GM12865 (cell line): ENCODE results near the gene COMT.

ENCODE experiments used
- DNase-seq: peaks from one replicate; pipeline ENCODE4 v3.0.0; 2010; ENCODE audit warnings: low read depth
- H3K4me3 ChIP-seq: 2 replicates; pipeline ENCODE4 v1.5.1; 2011; ENCODE audit warnings: mild to moderate bottlenecking, low read depth, low read length, control low read depth
- CTCF ChIP-seq: IDR thresholded peaks from 2 replicates; pipeline ENCODE4 v1.5.1; 2011; ENCODE audit warnings: low read length, control low read depth, low read depth, inconsistent platforms; ENCODE audit not compliant: insufficient read depth; ENCODE audit errors: missing control alignments

COMT gene

GRCh38 chr22:19969141-19969928 lies 27.8 kb downstream of the COMT start:
- no peak for TF ChIP-seq CTCF
- H3K4me3 ChIP-seq, result no peak overlapping the region
- DNase-seq, result no peak

- no peak for DNase-seq
- no peak overlapping the region for H3K4me3 ChIP-seq
- no peak for TF ChIP-seq CTCF
Observed at GRCh38 chr22:19970031-19970478, 28.5 kb downstream of the COMT start.

DNA sequence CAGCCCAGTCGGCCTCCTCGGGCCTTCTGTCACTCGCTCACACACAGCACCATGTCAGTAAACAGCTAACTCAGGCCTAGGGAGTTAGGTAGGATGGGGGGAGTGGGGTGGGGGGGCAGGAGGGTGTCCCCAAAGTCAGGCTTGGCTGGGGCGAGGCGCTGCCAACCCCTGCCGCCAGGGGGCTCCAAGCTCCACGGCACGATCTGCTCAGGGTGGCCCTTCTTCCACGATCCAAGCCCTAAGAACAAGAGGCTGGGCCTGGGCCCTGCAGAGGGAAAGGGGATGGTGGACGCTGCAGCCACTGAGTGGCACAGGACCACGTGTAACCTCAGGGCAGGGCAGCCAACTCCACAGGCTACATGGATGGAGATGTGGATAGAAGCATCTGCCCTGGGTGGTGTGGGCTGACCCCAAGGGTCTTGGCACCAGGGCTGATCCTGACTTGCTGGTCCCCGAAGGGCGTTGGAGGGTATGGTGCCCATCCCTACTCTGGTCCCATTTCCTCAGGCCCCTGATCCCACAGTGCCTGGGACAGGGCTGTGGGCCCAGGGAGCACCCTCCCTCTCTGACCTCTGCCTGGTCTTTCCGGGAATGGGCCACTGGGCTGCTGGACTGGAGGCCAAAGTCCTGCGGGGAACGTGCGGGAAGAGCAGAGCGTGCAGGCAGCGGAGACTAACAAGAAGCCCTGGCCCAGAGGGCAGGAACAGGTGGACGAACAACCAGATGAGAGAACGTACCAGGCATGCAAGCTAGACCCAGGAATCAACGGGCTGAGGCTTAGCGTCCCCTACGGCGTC lies 29.1 kb downstream of the COMT start:
- H3K4me3 ChIP-seq, result no peak overlapping the region
- peak; percentile 99 for TF ChIP-seq CTCF
- DNase-seq, result peak; percentile 74

GRCh38 chr22:19971276-19972124 lies 29.9 kb downstream of the COMT start:
- no peak for DNase-seq
- no peak overlapping the region for H3K4me3 ChIP-seq
- TF ChIP-seq CTCF, result no peak

DNA sequence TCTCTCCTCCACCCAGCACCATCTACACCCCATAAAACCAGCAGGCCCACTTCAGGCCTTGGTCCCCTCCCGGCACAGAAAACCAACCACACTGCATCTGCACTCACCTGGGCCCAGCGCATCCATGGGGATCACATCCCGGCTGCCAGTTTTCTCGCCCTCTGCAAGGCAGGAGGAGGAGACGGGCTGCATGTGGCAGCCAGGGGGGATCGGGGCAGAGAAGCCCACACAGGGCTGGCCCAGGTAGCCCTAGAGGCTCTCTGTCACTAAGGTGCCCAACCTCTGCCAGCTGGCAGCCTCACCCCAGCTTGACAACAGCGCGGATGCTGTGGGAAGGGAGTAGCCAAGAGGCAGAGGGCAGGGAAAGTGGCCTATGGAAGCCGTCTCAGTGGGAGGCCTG lies 30.7 kb downstream of the COMT start:
- TF ChIP-seq CTCF, result no peak
- DNase-seq, result no peak
- no peak overlapping the region for H3K4me3 ChIP-seq

DNA sequence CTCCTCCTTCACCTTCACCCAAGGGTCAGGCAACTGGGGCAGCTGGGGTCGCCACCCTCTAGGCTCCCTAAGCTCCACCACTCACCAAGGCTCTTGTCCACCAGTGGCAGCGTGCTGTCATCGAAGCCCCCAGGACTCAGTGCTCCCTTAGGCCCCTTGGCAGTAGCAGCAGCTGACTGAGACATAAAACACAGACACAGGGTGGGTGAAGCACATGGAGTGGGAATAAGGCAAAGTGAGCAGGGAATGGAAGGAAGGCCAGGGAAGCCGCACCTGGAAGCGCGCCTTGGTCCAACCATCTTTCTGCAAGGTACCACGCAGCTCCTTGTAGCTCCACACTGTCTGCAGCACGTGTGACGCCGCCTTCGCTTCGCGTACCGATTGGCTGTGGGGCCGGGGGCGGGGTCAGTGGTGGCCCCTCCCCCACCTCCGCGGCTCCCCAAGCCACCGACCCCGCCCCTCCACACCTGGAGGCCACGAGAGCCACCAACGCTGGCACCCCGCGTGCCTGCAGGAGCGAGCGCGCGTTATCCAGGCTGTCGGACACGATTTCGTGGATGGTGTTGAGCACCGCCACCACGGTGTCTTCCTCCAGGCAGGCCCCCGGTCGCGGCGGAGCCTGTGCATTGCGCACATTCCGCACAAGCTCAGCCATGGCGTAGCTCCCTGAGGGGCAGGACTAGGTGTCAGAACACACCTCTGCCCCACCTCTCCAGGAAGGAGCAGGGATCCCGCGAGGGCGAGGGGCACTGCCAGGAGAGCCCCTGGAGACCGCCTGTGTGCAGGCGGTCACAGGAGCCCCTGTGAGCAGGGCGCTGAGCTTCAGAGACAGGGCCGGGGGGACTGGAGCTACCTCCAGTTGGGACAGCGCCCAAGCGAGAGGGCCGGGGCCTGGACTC lies 31.3 kb downstream of the COMT start:
- no peak for DNase-seq
- no peak overlapping the region for H3K4me3 ChIP-seq
- no peak for TF ChIP-seq CTCF
